GM12872 (cell line): ENCODE results near the gene ADARB1.

Source experiments
- TF ChIP-seq, protein P1 (sequence below): IDR thresholded peaks from 3 replicates; pipeline ENCODE4 v1.5.1; 2011; ENCODE audit warnings: low read depth, mild to moderate bottlenecking, low read length, moderate library complexity; ENCODE audit not compliant: insufficient read depth

Gene ADARB1

DNA sequence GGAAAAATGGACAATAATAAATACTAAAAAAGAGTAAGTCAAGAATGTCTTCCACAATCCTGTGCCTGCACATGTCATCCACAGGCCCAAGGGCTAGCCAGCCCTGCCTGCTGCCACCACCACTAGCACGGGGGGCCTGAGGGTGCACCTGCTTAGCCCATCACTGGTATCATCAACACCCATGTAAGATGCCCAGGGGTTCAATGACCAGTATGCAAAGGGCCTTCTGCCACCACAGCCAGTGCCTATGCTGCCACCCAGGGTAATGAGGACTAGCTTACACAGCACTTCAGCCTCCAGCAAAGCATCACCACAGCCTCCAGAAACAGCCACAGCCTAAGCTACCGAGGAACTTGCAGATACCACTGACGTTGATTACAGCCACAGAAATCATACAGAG lies 167.0 kb downstream of the ADARB1 start:
- TF ChIP-seq, protein P1, sequence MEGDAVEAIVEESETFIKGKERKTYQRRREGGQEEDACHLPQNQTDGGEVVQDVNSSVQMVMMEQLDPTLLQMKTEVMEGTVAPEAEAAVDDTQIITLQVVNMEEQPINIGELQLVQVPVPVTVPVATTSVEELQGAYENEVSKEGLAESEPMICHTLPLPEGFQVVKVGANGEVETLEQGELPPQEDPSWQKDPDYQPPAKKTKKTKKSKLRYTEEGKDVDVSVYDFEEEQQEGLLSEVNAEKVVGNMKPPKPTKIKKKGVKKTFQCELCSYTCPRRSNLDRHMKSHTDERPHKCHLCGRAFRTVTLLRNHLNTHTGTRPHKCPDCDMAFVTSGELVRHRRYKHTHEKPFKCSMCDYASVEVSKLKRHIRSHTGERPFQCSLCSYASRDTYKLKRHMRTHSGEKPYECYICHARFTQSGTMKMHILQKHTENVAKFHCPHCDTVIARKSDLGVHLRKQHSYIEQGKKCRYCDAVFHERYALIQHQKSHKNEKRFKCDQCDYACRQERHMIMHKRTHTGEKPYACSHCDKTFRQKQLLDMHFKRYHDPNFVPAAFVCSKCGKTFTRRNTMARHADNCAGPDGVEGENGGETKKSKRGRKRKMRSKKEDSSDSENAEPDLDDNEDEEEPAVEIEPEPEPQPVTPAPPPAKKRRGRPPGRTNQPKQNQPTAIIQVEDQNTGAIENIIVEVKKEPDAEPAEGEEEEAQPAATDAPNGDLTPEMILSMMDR: no peak

DNA sequence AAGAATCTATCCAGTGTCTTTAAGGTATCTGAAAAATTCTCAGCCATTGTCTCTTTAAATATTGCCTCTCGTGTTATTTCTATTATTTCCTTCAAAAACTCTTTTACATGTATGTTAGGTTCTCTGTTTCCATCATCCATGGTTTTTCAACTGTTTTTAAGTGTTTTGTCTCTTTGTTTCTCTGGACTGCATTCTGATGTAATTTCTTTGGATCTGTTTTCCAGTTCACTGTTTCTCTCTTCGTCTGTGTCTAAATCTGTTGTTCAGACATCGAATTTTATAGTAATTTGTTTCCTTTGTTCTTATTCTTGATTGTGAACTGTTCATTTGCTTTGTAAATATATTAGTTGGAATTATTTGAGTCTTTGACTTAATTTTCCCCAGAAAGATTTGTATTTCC lies 169.2 kb downstream of the ADARB1 start:
- TF ChIP-seq, protein P1: no peak

DNA sequence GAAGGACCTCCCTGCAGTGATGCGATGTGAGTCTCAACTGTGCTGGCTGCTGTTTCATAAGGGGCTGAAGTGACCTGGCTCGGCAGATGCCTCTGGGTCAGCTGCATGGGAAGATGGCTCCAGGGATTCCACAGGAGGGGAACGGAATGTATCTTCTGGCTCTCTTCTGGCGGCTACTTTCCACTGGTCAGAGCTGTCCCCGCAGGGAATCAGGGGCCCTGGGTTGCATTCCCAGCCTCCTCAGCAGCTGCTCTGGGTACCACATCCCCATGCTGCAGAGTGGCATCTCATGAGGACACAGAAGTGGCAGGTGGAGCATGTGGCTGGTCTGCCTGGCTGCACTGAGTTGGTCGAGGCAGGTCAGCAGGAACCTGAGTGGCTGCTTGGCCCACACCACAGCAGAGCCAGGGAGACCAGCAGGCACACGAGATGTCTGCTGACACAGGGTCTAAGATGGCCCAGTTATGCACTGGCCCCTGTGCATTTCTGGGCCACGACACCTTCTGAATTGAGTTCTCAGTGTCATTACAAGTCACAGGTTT lies 170.5 kb downstream of the ADARB1 start:
- TF ChIP-seq, protein P1: no peak

DNA sequence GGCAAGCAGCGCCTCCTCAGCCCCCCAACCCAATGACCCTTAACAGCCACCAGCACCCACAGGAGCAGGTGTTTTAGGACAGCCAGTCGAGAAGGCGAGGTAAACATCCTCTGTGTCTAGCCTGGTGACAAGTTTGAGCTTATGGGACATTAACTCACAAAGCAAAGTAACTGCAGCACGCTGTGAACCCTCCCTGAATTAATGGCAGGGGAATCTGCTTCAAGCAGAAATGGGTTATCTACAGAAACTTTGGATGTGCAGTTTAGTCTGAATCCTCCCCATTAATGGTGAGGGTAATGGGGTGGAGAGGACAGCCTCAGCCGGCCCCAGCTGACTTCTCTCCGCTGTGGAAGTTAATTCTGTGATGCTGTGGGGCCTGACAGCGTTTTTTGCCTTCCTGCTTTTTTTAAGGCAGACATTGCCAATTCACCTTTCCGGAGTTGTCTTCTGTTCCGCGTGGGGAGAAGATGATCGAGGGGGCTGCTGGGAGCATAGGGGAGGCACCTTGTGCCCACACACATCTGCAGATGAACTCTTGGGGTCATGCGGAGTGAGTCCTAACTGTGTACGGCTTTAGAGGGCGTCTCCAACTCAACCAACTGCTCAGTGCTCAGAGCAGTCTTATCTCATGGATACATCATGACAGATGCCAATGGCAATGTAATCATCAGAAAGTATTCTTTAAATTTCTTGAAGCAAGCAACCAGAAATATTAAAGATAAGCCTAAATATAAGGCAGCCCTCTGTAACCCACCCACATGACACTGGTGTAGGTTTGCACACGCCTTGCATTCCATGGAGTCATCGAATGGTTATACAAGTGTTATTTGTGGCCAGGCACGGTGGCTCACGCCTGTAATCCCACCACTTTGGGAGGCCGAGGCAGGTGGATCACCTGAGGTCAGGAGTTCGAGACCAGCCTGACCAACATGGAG lies 172.3 kb downstream of the ADARB1 start:
- TF ChIP-seq, protein P1: no peak

DNA sequence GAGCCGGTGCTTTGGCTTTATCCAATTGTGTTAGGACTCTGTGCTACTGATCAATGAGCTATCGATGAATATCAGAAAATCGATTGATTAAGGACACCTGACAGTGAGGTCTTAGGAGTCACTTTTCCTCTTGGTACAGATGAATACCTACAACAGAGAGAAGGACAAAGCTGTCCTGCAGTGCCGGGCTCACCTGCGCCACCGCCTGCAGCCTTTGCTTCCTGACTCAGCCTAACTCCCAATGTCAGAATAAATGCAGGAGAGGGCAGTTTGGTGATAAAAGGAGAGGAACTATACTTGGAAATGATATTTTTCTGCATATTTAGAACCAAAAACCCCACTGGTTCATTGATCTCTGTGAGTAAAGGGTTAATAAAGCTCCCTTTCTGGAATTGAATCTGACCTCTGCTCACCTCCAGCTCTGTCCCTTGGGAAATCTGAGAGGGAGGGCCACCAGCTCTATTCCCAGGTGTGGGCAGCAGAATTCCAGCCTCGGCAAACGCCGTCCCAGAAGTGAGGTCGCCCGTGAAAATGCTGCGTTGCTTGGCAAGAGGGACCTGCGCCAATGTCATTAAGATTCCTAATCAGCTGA lies 174.0 kb downstream of the ADARB1 start:
- TF ChIP-seq, protein P1: no peak

DNA sequence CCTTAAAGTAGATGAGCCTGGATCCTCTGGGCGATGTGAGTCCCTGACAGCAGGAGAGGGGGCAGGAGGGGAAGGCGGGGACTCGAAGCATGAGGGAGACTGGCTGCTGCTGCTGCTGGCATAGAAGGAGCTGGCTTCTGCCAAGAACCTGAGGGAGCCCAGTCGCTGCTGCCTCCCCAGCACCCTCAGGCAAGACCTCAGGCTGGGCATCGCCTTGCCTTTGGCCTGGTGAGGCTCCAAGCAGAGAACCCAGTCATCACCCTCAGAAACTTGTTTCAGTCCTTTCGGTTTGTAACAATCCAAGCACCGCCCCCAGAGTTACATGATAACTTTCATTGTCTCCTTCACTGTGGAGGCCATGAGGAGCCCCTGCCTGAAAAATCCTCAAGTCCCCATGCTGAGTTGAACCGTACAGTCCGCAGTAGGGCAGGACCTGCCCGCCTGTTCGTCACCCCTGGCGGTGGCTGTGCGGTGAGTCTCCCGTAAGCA lies 174.6 kb downstream of the ADARB1 start:
- TF ChIP-seq, protein P1: no peak

DNA sequence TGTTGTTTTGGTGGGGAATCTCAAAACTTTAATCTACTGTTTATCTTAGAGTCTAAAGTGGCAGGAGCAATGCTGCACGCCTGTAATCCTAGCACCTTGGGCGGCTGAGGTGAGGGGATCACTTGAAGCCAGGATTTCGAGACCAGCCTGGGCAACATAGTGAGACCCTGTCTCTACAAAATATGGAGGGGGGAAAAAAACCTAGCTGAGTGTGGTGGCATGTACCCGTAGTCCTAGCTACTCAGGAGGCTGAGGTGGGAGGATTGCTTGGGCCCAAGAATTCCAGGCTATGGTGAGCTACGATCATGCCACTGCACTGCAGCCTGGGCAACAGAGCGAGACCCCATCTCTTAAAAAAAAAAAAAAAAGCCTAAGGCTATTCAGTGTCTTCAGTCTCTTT lies 175.2 kb downstream of the ADARB1 start:
- TF ChIP-seq, protein P1: no peak
